GM18907 (cell line): Measurements from ENCODE around the gene TDRD7.

ENCODE experiments used
- ATAC-seq: cut with Tn5 transposase; IDR thresholded peaks from one replicate; pipeline ENCODE4 v1.9.1; 2021; ENCODE audit warnings: mild to moderate bottlenecking, moderate library complexity; ENCODE audit not compliant: unreplicated experiment

Gene TDRD7

DNA sequence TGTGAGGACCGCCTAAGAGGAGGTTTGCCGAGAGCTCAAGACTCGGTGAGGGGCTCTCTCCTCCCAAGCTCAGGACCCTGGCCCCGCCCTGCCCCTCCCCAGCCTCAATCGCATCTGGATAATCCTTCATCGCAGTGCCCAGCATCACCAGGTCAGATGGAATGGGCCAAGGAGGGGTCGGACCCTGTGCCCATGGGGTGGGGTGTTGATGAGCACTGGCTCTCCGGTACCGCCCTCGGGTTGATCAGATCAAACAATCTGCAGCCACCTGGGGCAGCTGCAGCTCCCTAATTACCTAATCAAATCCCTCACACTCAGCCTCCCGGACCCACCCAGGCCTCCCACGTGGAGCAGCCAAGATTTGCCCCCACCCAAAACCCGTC, 24.4 kb upstream of the TDRD7 start:
- ATAC-seq = no peak

DNA sequence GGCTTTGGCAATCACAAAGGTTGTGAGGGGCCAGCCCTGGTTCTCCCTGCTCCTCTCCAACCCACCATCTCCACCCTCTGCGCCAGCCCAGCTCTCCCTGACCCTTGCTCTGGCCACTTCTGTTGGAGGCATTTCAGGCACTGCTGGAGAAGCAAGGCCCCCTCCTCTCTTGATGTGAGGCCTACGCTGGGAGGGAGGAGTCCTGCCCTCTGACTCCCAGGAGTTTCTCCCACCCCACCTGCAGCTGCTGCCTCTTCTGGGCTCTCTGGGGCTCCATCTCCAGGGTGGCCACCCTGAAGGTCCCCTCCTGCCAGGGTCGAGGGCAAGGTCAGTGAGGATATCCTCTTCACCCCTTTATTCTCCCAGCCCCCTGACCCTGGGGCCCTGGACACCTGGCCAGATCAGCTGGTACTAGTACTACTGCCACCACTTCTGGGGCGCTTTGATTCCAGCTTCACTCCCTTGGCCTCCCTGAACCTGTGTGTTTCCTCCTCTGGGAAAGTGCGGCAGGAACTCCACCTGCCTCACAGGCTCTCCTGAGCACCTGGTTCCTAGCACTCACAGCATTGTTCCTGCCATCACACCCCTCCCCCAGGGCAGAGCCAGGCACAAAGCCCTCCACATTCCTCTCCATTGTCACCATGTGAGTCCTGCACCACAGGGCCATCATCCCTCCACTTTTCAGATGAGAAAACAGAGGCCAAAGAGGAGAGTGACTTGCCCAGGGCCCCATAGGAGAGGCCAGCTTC, 23.8 kb upstream of the TDRD7 start:
- ATAC-seq = no peak

DNA sequence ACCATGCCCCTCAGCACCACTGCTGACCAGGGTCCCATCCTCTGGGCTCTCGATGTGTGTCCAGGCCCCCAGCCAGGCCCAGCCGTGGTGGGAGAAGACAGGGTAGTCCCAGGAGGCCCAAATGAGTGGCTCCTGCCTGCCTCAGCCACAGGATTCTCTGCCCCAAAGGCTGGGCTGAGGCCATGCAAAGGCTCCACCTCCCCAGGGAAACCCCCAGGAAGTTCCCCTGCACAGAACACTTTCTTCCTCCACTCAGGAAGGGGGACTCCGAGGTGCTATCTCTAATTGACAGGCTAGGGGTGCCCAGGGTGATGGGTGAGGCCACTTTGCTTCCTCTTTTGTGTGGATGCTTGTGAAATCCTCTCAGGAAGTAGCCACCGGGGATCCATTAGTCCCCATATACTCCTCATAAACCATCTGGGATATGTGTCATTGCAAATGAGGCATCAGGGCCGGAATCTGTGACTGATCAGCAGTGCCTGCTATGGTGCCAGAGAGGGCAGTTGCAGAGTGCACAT, 23.1 kb upstream of the TDRD7 start:
- ATAC-seq = peak; percentile 79

DNA sequence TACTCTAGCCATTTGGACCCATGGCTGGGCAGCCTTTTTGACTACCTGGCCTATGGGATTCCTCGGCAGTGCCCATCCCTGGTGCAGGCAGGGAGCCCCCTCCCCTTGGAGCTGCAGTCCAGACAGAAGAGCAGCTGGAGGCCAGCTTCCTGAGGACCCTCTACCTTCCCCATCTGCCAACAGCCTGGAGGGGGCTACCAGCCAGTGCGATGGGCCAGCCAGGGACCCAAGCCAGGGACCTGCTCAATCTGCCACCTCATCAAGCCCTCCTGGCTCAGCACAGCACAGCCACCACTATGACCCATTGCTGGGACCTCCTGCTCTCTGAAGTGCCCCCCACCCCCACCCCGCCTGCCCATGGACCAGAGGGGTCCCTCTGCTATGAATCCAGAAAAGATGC, 22.6 kb upstream of the TDRD7 start:
- no peak for ATAC-seq

DNA sequence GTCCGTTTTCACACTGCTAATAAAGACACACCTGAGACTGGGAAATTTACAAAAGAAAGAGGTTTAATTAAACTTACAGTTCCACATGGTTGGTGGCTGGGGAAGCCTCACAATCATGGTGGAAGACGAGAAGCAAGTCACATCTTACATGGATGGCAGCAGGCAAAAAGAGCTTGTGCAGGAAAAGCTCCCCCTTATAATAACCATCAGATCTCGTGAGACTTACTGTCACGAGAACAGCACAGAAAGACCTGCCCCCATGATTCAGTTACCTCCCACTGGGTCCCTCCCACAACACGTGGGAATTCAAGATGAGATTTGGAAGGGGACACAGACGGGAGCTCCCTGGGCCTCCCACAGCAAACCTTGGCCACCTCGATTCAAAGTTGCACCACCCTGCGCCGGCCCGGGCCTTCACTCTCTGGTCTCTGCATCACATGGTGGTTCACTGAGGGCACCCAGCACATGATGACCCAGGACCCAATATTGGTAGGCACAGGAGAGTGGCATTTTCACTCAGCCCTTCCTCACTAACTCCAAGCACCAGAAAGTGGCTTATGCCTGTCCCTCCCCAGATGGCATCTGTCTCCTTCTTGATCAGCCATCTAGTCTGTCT, 21.0 kb upstream of the TDRD7 start:
- ATAC-seq = no peak

DNA sequence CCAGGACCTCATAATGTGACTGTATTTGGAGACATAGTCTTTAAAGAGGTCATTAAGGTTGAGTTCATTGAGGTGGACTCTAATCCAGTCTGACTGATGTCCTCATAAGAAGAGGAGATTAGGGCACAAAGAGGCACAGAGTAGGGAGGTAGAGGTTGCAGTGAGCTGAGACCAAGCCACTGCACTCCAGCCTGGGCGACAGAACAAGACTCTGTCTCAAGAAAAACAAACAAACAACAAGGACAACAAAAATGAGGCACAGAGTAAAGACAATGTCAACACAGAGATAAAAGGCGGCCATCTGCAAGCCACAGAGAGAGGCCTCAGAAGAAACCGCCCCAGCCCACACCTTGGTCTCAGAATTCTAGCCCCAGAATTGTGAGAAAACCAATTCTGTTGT, 17.0 kb upstream of the TDRD7 start:
- no peak for ATAC-seq

DNA sequence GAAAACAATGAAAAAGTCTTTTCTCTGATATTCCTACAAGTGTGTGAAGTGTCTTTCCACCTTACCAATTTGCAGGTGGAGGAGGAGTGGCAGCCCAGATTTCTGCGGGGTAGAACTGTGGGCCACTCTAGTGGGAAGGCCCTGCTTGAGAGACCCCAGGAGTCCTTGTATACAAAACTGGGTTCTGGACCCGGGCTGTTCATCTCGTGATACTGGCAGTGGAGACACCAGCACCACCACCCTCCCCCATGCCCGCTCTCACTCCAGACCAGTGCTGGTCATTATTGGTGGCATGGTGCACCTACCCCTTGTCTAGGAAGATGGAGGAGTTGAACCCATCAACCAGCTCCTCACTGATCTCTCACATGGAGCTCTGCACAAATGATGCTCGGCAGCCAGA, 16.2 kb upstream of the TDRD7 start:
- ATAC-seq = no peak

DNA sequence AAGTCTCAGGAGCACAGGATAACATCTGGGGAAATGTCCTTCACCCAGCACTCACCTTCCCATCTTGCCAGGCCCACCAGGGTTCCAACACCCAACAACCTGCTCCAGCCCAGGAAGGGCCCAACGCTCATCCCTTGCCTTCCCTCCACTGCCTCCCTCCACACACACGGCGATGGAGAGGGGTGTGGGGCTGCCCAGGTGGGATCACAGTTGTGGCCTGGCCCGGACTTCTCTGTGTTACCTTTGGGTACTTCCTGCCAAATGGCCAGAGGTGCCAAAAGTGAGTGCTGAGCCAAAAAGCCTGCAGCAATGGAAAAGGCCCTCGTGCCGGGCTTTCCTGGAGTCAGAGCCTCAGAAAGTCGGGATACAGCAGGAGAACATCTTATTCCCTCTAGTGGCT, 15.6 kb upstream of the TDRD7 start:
- ATAC-seq = no peak

DNA sequence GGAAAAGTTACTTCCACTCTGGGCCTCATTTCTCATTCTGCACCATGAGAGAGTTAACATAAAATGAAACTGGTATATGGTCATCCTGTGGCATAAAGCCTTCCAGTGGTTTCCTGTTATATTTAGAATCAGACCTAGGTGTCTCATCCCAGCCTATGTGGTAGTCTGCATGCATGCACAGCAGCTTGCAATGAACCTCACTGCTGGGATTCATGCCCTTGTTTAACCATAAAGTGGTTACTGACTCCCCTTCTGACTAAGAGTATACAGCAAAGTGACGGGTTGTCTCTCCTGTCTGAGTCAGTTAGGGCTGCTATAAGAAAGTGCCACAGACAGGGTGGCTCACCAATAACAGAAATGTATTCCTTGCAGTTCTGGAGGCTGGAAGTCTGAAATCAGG, 14.7 kb upstream of the TDRD7 start:
- ATAC-seq = peak; percentile 80

DNA sequence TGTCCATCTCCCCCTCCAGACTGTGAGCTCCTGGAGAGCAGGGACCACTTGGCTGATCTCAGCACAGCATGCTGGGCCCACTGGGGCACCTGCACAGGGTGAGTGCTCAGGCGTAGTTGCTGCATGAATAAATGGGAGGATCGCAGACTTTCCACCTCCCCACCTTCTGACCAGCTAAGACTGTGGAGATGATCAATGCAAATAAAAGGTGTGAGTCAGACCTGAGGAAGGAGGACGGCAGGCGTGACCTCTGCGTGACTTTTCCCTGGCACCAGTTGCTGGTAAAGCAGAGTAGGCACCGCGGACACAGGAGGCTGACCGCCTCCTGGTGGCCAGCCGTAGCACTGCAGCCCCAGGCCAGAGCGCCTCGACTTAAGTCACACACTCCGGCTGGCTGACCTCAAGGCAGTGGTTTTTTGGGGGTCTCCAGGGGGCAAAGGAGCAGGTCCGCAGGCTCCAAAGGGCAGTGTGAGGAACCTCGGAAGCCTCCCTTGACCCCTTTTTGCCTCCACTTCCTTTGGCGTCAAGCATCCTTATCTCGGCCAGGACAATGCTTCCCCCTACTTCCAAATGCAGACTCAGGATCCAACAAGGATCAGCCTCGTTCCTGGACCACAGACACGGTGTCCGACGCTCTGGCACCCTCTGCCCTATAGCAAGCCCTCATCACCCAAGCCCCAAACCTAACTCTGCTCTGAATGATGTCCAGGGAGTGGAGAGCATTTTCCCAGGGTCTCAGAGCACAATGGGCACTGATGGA, 12.7 kb upstream of the TDRD7 start:
- ATAC-seq = peak; percentile 41

DNA sequence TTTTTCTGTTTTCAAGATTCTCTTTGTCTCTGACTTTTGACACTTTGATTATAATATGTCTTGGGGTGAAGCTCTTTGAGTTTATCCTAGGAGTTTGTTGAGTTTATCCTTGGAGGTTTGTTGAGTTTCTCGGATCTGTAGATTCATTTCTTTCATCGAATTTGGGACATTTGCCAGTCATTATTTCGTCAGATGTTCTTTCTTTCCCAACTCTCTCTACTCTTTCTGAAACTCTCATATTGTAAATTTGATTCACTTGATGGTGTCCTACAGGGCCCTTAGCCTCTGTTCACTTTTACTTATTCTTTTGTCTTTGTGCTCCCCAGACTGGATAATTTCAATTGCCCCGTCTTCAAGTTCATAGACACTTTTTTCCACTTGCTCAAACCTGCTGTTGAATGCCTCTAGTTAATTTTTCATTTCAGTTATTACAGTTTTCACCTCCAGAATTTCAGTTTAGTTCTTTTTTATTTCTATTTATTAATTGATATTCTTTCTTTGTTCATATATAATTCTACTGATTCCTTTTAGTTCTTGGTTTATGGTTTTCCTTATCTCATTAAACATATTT, 8.1 kb upstream of the TDRD7 start:
- ATAC-seq = no peak

DNA sequence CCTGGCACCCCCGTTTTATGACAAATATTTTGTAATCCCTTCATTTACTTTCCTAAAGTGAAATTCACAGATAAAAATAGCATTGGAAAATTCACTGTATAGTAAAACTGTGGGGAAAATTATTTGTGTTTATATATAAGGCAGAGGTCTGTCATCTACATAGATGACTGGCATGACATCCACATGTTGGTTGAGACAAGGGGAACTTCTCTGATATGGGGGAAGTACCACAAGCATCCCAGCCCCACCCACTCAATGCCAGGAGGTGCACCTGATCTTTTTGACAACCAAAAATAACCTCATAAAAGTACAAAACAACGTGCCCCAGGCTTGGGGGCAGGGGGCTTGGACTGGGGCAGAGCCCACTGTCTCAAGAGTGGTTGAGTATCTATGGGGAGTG, 6.3 kb upstream of the TDRD7 start:
- ATAC-seq = no peak

DNA sequence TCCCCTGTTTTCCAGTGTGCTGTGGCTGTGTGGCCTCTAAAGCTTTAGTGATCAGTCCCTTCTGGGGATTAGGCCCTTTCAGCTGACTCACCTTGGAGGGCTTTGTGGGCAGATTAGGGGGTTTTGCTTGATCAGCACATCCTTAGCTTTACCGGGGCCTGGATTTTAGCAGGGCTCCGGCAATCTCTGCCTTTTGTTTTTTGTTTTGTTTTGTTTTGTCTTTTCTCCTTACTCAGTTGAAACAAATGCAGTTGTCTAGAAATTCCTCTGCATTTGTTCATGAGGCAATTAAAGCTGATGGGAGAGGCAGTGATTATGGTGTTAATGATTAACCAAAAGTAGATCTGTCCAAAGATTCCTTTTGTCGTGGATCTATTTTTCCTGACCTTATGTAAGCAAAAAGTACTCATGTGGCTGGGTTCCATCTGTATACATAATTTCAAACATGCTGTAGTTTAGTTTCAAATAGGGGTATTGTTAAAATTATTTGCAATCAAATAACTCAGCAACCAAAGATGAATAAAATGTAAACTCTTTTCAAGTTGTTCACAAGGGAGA, 5.2 kb upstream of the TDRD7 start:
- ATAC-seq = no peak

DNA sequence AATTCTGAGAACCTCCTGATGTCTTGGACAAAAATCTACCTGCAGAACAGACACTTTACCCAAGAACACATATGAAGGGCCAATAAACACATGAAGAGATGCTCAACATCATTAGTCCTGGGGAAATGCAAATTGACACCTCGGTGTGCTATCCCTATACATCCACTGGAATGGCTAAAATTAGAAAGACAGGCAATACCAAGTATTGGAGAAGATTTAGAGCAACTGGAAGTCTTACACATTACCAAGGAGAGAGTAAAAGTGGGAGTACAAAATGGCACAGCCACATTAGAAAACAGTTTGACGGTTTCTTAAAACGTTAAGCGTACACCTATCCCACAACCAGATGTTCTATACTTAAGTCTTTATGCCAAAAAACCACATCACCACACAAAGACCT, 3.3 kb upstream of the TDRD7 start:
- no peak for ATAC-seq

DNA sequence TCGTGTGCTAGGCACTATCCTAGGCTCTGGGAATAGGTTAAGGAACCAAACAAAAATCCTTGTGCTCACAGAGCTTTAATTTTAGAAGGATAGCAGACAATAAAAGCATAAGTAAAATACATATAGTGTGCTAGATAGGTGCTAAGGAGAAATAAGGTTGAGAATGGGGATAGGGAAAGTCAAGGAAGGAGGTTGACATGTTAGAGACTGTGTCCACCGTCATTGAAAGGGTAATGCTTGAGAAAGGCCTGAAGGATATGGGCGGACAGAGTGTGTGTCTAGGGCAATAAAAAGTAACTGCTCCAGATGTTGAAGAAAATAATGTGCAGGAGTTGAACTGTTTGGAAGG, 482 bp upstream of the TDRD7 start:
- ATAC-seq = no peak

DNA sequence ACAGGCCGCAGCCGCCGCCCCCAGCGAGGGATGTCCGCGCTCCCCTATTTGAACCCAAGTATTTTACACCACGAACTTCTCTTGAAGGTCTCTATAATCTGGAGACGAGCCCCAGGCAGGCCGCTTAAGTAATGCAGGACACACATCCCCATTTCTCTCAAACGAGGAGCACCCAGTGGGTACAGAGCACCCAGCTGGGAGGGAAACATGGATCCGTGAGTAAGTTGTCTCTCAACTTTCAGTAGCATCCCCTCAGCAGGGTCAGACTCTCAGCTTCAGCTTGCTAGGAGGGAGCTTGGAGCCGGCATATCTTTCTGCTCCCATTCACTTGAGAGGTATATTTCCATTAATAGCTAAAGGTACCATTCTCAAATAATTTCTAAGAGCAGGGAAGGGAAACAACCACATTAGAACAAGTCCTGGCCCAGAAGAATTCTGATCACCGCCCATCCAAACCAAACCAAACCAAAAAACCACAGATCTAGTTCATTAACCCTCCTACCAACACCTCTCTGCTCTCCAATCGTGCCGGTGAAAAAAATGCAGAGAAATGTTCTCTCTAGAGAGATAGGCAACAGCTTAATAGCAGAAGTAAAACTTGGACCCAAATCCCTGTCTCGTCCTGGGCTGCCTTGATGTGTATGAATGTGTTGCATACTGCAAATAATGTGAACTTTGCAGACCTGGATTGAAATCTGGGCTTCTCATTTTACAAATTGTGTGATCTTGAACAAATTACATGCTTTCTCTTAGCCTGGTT, 910 bp downstream of the TDRD7 start:
- ATAC-seq = peak; percentile 18

DNA sequence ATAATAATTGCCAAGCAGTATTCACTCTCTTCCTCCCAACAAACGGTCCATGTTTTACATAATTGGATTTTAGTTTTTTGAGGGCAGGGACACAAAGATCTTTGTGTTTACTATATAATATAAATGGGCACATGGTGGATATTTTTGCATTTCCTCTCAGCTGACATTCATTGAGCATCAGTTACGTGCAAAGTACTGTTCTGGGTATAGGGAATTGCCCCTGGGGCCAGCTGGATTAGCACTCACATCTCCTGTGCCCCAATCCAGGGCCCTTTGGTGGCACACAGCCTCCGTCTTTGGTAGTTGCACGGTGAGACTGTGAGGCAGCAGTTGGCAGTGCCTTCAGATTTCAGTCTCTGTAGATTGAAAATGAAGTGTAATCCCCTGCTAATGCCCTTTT, 1.6 kb downstream of the TDRD7 start:
- ATAC-seq = no peak

DNA sequence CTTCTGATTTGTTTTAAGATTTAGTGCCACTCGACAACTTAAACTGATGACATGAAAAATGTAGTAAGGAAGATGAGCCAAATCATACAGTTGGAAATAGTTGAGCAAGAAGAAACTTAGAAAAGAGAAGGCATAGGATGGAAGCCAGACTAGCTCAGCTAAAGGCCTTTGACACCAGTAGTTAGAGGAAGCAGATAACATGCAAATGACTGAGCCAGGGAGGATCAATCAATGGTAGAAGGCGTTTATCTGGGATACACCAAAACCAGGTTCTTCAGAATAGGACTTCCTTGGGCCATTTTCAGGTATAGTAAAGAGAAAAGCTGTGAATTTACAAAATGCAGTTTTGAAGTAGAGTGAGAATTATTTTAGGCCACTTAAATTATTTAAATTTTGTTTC, 3.2 kb downstream of the TDRD7 start:
- no peak for ATAC-seq

DNA sequence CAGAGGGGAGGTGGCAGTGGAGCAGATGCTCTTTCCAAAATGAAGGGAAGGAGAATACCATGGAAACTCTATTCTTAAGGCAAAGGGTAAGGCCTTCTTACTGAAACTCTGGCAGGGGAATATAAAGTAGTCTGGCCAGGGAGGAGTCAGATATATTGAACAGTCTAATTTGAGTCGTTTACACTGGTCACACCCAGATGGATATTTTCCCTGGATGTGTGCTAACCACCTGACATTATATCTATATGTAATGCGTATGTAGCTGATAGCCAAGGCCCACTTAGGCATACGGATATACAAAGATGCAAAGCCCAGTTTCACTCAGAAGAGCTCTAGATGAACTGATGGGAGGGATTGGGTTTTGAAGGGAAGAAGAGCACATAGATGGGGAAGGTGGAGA, 7.0 kb downstream of the TDRD7 start:
- ATAC-seq = no peak

DNA sequence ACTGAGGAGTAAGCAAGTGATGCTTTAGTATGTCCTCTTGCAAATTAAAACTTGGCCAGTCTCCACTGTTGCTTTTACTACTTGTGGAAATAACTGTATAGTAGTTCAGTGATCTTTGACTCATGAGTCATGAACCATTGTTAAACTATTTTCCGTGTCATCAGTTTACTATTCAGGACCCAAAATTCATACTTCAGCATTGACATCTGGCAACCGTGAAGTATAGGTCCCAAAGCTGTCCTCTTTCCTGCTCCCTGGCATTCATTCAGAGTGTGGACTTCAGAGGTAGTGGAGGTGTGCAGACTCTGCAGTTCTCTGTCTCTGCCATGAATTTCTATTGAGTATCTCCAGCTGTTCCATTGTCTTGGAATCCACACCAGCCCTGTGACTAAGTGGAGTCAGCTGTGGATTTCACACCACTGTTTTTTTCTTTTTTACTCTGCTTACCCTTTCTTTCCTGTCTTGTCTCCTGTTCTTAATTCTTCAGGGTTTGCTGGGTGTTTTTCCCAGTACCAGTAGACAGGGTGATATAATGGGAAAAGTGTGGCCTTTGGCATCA, 7.5 kb downstream of the TDRD7 start:
- ATAC-seq = no peak
